Thyroid gland (tissue), 4 donors: ENCODE measurements around the gene ATP5MG.

Experiments used
- CTCF ChIP-seq, 6 experiments: fragments of 200-600 bp in 3 of 6; fragments of 450-650 bp in 3 of 6; sonication (generic) in 3 of 6; IDR thresholded peaks; one replicate each; pipeline ENCODE4 v1.5.1; 2016 to 2019; ENCODE audit warnings: antibody characterized with exemption in 6 of 6, mild to moderate bottlenecking in 2 of 6, inconsistent platforms in 1 of 6, moderate library complexity in 1 of 6
- POLR2A ChIP-seq, 2 donors: fragments of 450-650 bp; IDR thresholded peaks; one replicate each; pipeline ENCODE4 v1.6.1; 2017; ENCODE audit warnings: antibody characterized with exemption in 2 of 2, mild to moderate bottlenecking in 2 of 2, moderate library complexity in 1 of 2

GRCh38 chr11:118358071-118358470 lies 43.3 kb upstream of the ATP5MG start:
- TF ChIP-seq CTCF (IDR thresholded peaks at IDR 0.05) (no peak), POLR2A (IDR thresholded peaks at IDR 0.05) (no peak)
